Left ventricle myocardium inferior (tissue), 1 donor: ENCODE results near the gene PGM5. TPM values are rescaled to one million over a fixed set of nuclear protein-coding genes. Genes with fewer than 3 reads are reported as not detected.

Experiments used
- DNase-seq: peaks from one replicate; pipeline ENCODE4 v3.0.0-alpha.2; 2020
- H3K27ac ChIP-seq: fragments of 200-600 bp; replicated peaks from 2 replicates; pipeline ENCODE4 v1.8.0; 2021
- H3K27me3 ChIP-seq: fragments of 200-600 bp; 2 replicates; pipeline ENCODE4 v1.8.0; 2021; ENCODE audit warnings: low read depth
- H3K36me3 ChIP-seq: fragments of 200-600 bp; 2 replicates; pipeline ENCODE4 v1.8.0; 2021
- H3K4me1 ChIP-seq: fragments of 200-600 bp; 2 replicates; pipeline ENCODE4 v1.8.0; 2021
- H3K4me3 ChIP-seq: fragments of 200-600 bp; 2 replicates; pipeline ENCODE4 v1.8.0; 2021; ENCODE audit warnings: mild to moderate bottlenecking, moderate library complexity
- H3K9me3 ChIP-seq: fragments of 200-600 bp; replicated peaks from 2 replicates; pipeline ENCODE4 v1.8.0; 2021
- CTCF ChIP-seq: fragments of 200-600 bp; IDR thresholded peaks from 2 replicates; pipeline ENCODE4 v1.8.0; 2021; ENCODE audit warnings: antibody characterized with exemption, mild to moderate bottlenecking, borderline replicate concordance
- intact Hi-C: fragments of 100-400 bp; cut with micrococcal nuclease; formaldehyde crosslinking; loops from one replicate; pipeline ENCODE4 v1.11.0; 2022
- total RNA-seq: library from RNA; stranded (reverse); fragmentation: NEBNext Ultra II Directional; extraction: Animal tissue kit (Norgen Biotek cat#: 25700); gene quantifications from one replicate; pipeline ENCODE4 v1.2.1, GENCODE V29; 2021
- donor health status: DM: no; HTN: yes; CAD: no; lungs with severe emphysema.

Gene PGM5
- total RNA-seq, 1 donor from 2014 or later = 190 TPM

- intact Hi-C loops = no loop called here
- peaks cover 16% of the 10 kb centered on the region for H3K36me3 ChIP-seq
- no peaks in the 10 kb centered on the region for H3K27me3 ChIP-seq
- peaks cover 9% of the 10 kb centered on the region for H3K4me1 ChIP-seq
- no peak overlapping the region for H3K4me3 ChIP-seq
- H3K9me3 ChIP-seq = peaks cover 8% of the 10 kb centered on the region
- no peak for DNase-seq
- no peak overlapping the region for H3K27ac ChIP-seq
- no peak for TF ChIP-seq CTCF
Observed at GRCh38 chr9:68522954-68523353, 166.5 kb downstream of the PGM5 start.

GRCh38 chr9:68523367-68523936 is 167.0 kb downstream of the PGM5 start:
- no peak for DNase-seq
- H3K4me3 ChIP-seq = no peak overlapping the region
- intact Hi-C loops = no loop called here
- H3K36me3 ChIP-seq = peaks cover 11% of the 10 kb centered on the region
- no peak for TF ChIP-seq CTCF
- H3K9me3 ChIP-seq = peaks cover 3% of the 10 kb centered on the region
- peaks cover 14% of the 10 kb centered on the region for H3K4me1 ChIP-seq
- H3K27ac ChIP-seq = no peak overlapping the region
- H3K27me3 ChIP-seq = no peaks in the 10 kb centered on the region

GRCh38 chr9:68530618-68531017 is 174.2 kb downstream of the PGM5 start:
- peak; percentile 81 for DNase-seq
- intact Hi-C loops = no loop called here
- Histone ChIP-seq H3K27me3 (no peaks in the 10 kb centered on the region), H3K36me3 (peaks cover 26% of the 10 kb centered on the region), H3K27ac (peak overlapping the region; percentile 82), H3K4me1 (peaks cover 57% of the 10 kb centered on the region), H3K4me3 (peak overlapping the region; percentile 18), H3K9me3 (no peaks in the 10 kb centered on the region)
- TF ChIP-seq CTCF = peak; percentile 47

- Histone ChIP-seq H3K4me3 (no peak overlapping the region), H3K27me3 (no peaks in the 10 kb centered on the region), H3K4me1 (peaks cover 70% of the 10 kb centered on the region), H3K27ac (peak overlapping the region; percentile 82), H3K36me3 (peaks cover 25% of the 10 kb centered on the region), H3K9me3 (no peaks in the 10 kb centered on the region)
- DNase-seq = no peak
- no peak for TF ChIP-seq CTCF
- intact Hi-C loops = no loop called here
Observed at GRCh38 chr9:68532131-68532530, 175.7 kb downstream of the PGM5 start.

GRCh38 chr9:68533678-68534077 is 177.3 kb downstream of the PGM5 start:
- Histone ChIP-seq H3K4me3 (no peak overlapping the region), H3K27ac (peak overlapping the region; percentile 82), H3K4me1 (peaks cover 69% of the 10 kb centered on the region), H3K36me3 (peaks cover 25% of the 10 kb centered on the region), H3K27me3 (no peaks in the 10 kb centered on the region), H3K9me3 (no peaks in the 10 kb centered on the region)
- TF ChIP-seq CTCF = no peak
- intact Hi-C loops = no loop called here
- DNase-seq = no peak
